Naive thymus-derived CD4-positive, alpha-beta T cell (primary cell): ENCODE data around the gene VSIR. TPM values are rescaled to one million over a fixed set of nuclear protein-coding genes. Genes with fewer than 3 reads are reported as not detected.

ENCODE experiments used
- ATAC-seq: fragments of 150-1000 bp; cut with Tn5 transposase; 2 replicates; pipeline ENCODE4 v1.10.0; 2021; ENCODE audit warnings: mild to moderate bottlenecking, moderate library complexity
- CTCF ChIA-PET: fragments of 350-600 bp; sonication (Branson Sonifier 250); formaldehyde crosslinking; loops from one replicate; lab custom pipeline; 2021; ENCODE audit warnings: antibody characterized with exemption; lab: Charles Lee
- POLR2A ChIA-PET: fragments of 350-600 bp; sonication (Branson Sonifier 250); formaldehyde crosslinking; loops from one replicate; lab custom pipeline; 2021; ENCODE audit warnings: antibody characterized with exemption, inconsistent platforms; lab: Charles Lee
- DNase-seq, 9 donors: peaks; one replicate each; pipeline versions ENCODE4 v3.0.0 to v3.0.0-alpha.2; 2020 to 2022; ENCODE audit warnings: mixed read lengths in 1 of 9
- H3K27ac ChIP-seq: one replicate; pipeline ENCODE4 v1.7.0; 2013; ENCODE audit warnings: mild to moderate bottlenecking, low read depth, low read length, moderate library complexity
- H3K27me3 ChIP-seq, 2 donors: one replicate each; pipeline ENCODE4 v1.7.0; 2013; ENCODE audit warnings: low read length in 2 of 2, mild to moderate bottlenecking in 2 of 2, moderate library complexity in 2 of 2; ENCODE audit not compliant: control insufficient read depth in 2 of 2, insufficient read depth in 2 of 2
- H3K36me3 ChIP-seq, 3 experiments: 1 replicate in 2 of 3; 2 replicates in 1 of 3; pipeline ENCODE4 v1.7.0; 2013; ENCODE audit warnings: low read length in 3 of 3, mild to moderate bottlenecking in 3 of 3, moderate library complexity in 1 of 3; ENCODE audit not compliant: insufficient read depth in 3 of 3, control insufficient read depth in 2 of 3
- H3K4me1 ChIP-seq, 2 donors: one replicate each; pipeline ENCODE4 v1.7.0; 2013; ENCODE audit warnings: low read length in 2 of 2, mild to moderate bottlenecking in 2 of 2, moderate library complexity in 1 of 2; ENCODE audit not compliant: control insufficient read depth in 2 of 2, insufficient read depth in 2 of 2
- H3K4me3 ChIP-seq: 2 replicates; pipeline ENCODE4 v1.7.0; 2013; ENCODE audit warnings: mild to moderate bottlenecking, low read length
- H3K9me3 ChIP-seq, 3 experiments: 1 replicate in 2 of 3; 2 replicates in 1 of 3; pipeline ENCODE4 v1.7.0; 2013; ENCODE audit warnings: low read length in 3 of 3; ENCODE audit not compliant: control insufficient read depth in 2 of 3
- H3K27ac Mint-ChIP-seq, 9 donors: one replicate each; pipeline ENCODE4 v1.8.0; 2020 to 2022; ENCODE audit warnings: mixed read lengths in 9 of 9, mild to moderate bottlenecking in 8 of 9, moderate library complexity in 5 of 9, inconsistent platforms in 2 of 9
- H3K27me3 Mint-ChIP-seq, 5 donors: one replicate each; pipeline ENCODE4 v1.8.0; 2021 to 2022; ENCODE audit warnings: mixed read lengths in 5 of 5, mild to moderate bottlenecking in 1 of 5
- H3K36me3 Mint-ChIP-seq, 5 donors: one replicate each; pipeline ENCODE4 v1.8.0; 2020 to 2022; ENCODE audit warnings: mixed read lengths in 5 of 5, mild to moderate bottlenecking in 3 of 5, inconsistent platforms in 1 of 5
- H3K4me1 Mint-ChIP-seq, 7 donors: one replicate each; pipeline ENCODE4 v1.8.0; 2020 to 2022; ENCODE audit warnings: mixed read lengths in 7 of 7, mild to moderate bottlenecking in 3 of 7, inconsistent platforms in 1 of 7
- H3K4me3 Mint-ChIP-seq, 10 donors: one replicate each; pipeline ENCODE4 v1.8.0; 2020 to 2022; ENCODE audit warnings: mild to moderate bottlenecking in 10 of 10, mixed read lengths in 10 of 10, moderate library complexity in 6 of 10, inconsistent platforms in 2 of 10
- H3K9me3 Mint-ChIP-seq, 11 donors: one replicate each; pipeline ENCODE4 v1.8.0; 2020 to 2022; ENCODE audit warnings: mixed read lengths in 11 of 11, mild to moderate bottlenecking in 4 of 11, inconsistent platforms in 1 of 11, moderate library complexity in 1 of 11
- intact Hi-C, 2 donors: fragments of 100-400 bp; cut with micrococcal nuclease; formaldehyde crosslinking; loops; one replicate each; pipeline ENCODE4 v1.15.1; 2023
- polyA plus RNA-seq, 2 donors: library from polyadenylated mRNA; unstranded; fragments of 300-500 nt; fragmentation: Illumina TruSeq; gene quantifications; one replicate each; pipeline ENCODE4 v1.2.3, GENCODE V29; 2021
- total RNA-seq, 6 experiments: library from RNA in 5 of 6; stranded (reverse) in 5 of 6; gene quantifications; 1 replicate in 5 of 6; 2 replicates in 1 of 6; pipeline ENCODE4 v1.2.3 and lab custom pipeline; 2021 to 2026

The VSIR gene
- total and polyA plus RNA-seq, 7 experiments from 2014 or later, result 91.1 to 300 (median 124) TPM

DNA sequence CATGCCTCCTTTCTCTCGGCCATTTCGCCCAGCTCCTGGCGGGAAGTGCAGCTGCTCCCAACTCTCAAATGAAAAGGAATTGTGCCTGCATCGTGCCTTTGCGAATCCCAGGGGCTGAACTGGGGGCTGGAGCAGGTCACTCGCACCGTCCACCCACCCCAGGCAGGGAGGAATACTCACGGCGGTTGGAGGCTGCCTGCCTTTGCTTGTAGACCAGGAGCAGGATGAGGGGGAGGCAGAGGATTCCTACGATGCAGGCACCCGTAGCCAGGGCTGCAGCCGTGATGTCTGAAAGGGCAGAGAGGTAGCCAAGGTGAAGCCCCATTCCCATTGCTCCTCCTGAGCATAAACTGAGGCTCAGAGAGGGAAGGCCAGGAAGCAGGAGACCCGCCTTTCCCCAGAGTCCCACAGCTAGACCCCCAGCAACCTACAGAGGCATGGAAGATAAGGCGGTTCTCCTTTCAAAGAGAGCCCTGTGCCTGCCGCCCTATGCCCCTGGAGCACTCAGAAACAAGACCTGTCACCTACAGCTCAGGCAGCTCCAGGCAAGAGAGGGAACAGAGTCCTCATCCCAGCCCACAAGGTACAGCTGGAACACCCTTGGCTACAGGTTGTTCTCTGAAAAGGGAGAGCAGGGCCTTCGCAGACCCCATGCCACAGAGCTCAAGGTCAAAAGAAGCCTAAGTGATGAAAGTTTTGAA is 18.0 kb downstream of the VSIR start:
- Histone ChIP-seq H3K4me1 (peaks cover 77 to 87% of the 10 kb centered on the region in 2 donors), H3K36me3 (peaks cover 10 to 48% (median 22%) of the 10 kb centered on the region in 3 experiments), H3K4me3 (no peak overlapping the region), H3K9me3 (no peaks in the 10 kb centered on the region), H3K27ac (peak overlapping the region; percentile 74), H3K27me3 (no peaks in the 10 kb centered on the region)
- POLR2A ChIA-PET, result interaction anchor here (1.2 to 26.0 kb wide), 5 partner anchors 8 to 47 kb away, joined by 3 to 863 read pairs (median 102); partner anchors contain the start of gene VSIR
- Mint-ChIP-seq H3K9me3 (peaks cover 0 to 1% (median 0%) of the 10 kb centered on the region in 11 donors), H3K36me3 (peaks cover 6 to 61% (median 31%) of the 10 kb centered on the region in 5 donors), H3K4me3 (peak overlapping the region in 4 of 10 donors; percentile 38 to 90 (median 72)), H3K4me1 (peaks cover 70 to 92% (median 84%) of the 10 kb centered on the region in 7 donors), H3K27ac (peak overlapping the region; percentile 55 to 99 (median 96)), H3K27me3 (no peaks in the 10 kb centered on the region)
- intact Hi-C loops, result no loop called here
- ATAC-seq (no peak), DNase-seq (no peak)
- CTCF ChIA-PET, result interaction anchor here (1.5 to 5.0 kb wide), 5 partner anchors 12 to 32 kb away, joined by 4 to 32 read pairs (median 9); partner anchors contain the start of gene VSIR

DNA sequence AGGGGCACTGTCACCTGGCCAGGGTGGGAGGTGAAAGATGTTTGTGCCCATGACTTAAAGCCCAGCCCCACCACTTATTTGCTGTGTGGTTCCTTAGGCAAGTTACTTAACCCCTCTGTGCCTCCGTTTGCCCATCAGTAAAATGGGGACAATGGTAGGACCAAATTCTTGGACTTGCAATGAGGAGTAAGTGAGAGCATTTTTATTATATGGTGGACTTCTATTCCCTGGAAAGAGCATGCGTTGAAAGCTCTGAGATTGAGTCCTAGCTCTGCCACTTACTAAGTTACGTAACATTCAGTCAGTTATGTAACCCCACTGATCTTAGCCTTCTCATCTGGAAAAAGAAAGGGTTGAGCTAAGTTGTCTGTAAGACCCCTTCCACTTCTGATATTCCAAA is 18.8 kb downstream of the VSIR start:
- peaks cover 10 to 52% (median 26%) of the 10 kb centered on the region in 3 experiments for H3K36me3 ChIP-seq
- Mint-ChIP-seq H3K36me3 (peaks cover 6 to 66% (median 35%) of the 10 kb centered on the region in 5 donors), H3K4me3 (peak overlapping the region in 8 of 10 donors; percentile 8 to 90 (median 62)), H3K4me1 (peaks cover 75 to 97% (median 89%) of the 10 kb centered on the region in 7 donors), H3K27me3 (no peaks in the 10 kb centered on the region), H3K9me3 (peaks cover 0 to 1% (median 0%) of the 10 kb centered on the region in 11 donors), H3K27ac (peak overlapping the region; percentile 66 to 99 (median 96))
- POLR2A ChIA-PET, result interaction anchor here (0.5 to 26.0 kb wide), 5 partner anchors 8 to 435 kb away, joined by 3 to 863 read pairs (median 102); partner anchors contain the start of gene VSIR
- H3K9me3 ChIP-seq, result no peaks in the 10 kb centered on the region
- no peaks in the 10 kb centered on the region for H3K27me3 ChIP-seq
- peaks cover 84 to 93% of the 10 kb centered on the region in 2 donors for H3K4me1 ChIP-seq
- ATAC-seq (no peak), DNase-seq (no peak)
- peak overlapping the region; percentile 74 for H3K27ac ChIP-seq
- intact Hi-C loops, result no loop called here
- H3K4me3 ChIP-seq, result no peak overlapping the region
- CTCF ChIA-PET, result interaction anchor here (1.5 to 5.0 kb wide), 2 partner anchors 21 to 28 kb away, joined by 4 to 31 read pairs; no protein-coding TSS in a partner anchor

DNA sequence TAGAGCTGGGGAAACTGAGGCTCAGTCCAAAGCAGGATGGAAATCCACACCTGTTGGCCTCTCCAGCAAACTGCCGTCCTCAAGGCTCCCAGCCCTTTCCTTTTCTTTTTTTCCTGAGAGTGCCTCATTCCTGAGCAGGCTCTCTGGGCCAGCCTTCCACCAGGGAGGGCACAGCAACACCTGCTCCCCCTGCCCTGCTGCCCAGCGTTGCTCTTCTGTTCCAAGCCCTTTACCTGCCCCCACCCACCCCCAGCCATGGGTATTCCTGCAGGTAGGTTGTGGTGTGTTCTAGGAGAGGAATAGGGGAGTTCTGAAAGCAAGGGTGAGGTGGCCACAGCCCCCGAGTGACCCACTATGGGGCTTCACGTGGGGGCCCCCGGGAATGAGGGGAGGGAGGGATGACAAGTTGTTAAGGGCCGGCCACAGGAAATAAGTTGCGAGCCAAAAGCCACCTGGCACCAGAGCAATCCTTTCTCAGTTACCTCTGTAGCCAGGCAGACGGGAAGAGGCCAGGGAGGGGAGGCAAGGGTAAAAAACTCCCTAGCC is 19.3 kb downstream of the VSIR start:
- Histone ChIP-seq H3K36me3 (peaks cover 10 to 48% (median 26%) of the 10 kb centered on the region in 3 experiments), H3K27ac (peak overlapping the region; percentile 74), H3K27me3 (no peaks in the 10 kb centered on the region), H3K9me3 (no peaks in the 10 kb centered on the region), H3K4me3 (peak overlapping the region; percentile 19), H3K4me1 (peaks cover 90 to 98% of the 10 kb centered on the region in 2 donors)
- ATAC-seq, result no peak
- peak overlapping the region; percentile 66 to 99 (median 96) for H3K27ac Mint-ChIP-seq
- ChIA-PET POLR2A (interaction anchor here (6.0 to 26.0 kb wide), 4 partner anchors 7 to 39 kb away, joined by 48 to 863 read pairs (median 482); partner anchors contain the start of gene VSIR), CTCF (interaction anchor here (5.0 kb wide), 1 partner anchor 27 kb away, joined by 31 read pairs; no protein-coding TSS in a partner anchor)
- H3K9me3 Mint-ChIP-seq, result peaks cover 0 to 1% (median 0%) of the 10 kb centered on the region in 11 donors
- peaks cover 75 to 98% (median 94%) of the 10 kb centered on the region in 7 donors for H3K4me1 Mint-ChIP-seq
- intact Hi-C loops, result no loop called here
- H3K27me3 Mint-ChIP-seq, result no peaks in the 10 kb centered on the region
- DNase-seq, result no peak
- H3K36me3 Mint-ChIP-seq, result peaks cover 6 to 66% (median 35%) of the 10 kb centered on the region in 5 donors
- peak overlapping the region in 7 of 10 donors; percentile 13 to 90 (median 67) for H3K4me3 Mint-ChIP-seq

- Histone ChIP-seq H3K4me1 (peaks cover 92 to 99% of the 10 kb centered on the region in 2 donors), H3K27ac (peak overlapping the region; percentile 74), H3K9me3 (no peaks in the 10 kb centered on the region), H3K27me3 (no peaks in the 10 kb centered on the region), H3K36me3 (peaks cover 10 to 48% (median 26%) of the 10 kb centered on the region in 3 experiments), H3K4me3 (peak overlapping the region; percentile 19)
- Mint-ChIP-seq H3K9me3 (peaks cover 0 to 3% (median 0%) of the 10 kb centered on the region in 11 donors), H3K4me3 (peak overlapping the region; percentile 21 to 90 (median 70)), H3K4me1 (peaks cover 77 to 98% (median 95%) of the 10 kb centered on the region in 7 donors), H3K27me3 (no peaks in the 10 kb centered on the region), H3K36me3 (peaks cover 6 to 64% (median 35%) of the 10 kb centered on the region in 5 donors), H3K27ac (peak overlapping the region; percentile 82 to 99 (median 96))
- DNase-seq, result no peak
- intact Hi-C loops, result no loop called here
- CTCF ChIA-PET, result interaction anchor here (1.1 to 2.0 kb wide), 3 partner anchors 17 to 27 kb away, joined by 3 to 15 read pairs (median 5); partner anchors contain the start of gene VSIR
- POLR2A ChIA-PET, result interaction anchor here (0.9 to 26.0 kb wide), 11 partner anchors 6 to 376 kb away, joined by 3 to 863 read pairs (median 28); partner anchors contain the start of gene VSIR
- peak; percentile 40 for ATAC-seq
Observed at GRCh38 chr10:71753091-71753959, 20.0 kb downstream of the VSIR start.

GRCh38 chr10:71752391-71753090 is 20.8 kb downstream of the VSIR start:
- Histone ChIP-seq H3K27ac (peak overlapping the region; percentile 74), H3K27me3 (no peaks in the 10 kb centered on the region), H3K4me3 (no peak overlapping the region), H3K4me1 (peaks cover 92 to 99% of the 10 kb centered on the region in 2 donors), H3K36me3 (peaks cover 10 to 48% (median 26%) of the 10 kb centered on the region in 3 experiments), H3K9me3 (no peaks in the 10 kb centered on the region)
- POLR2A ChIA-PET, result interaction anchor here (0.9 to 26.0 kb wide), 11 partner anchors 10 to 375 kb away, joined by 3 to 863 read pairs (median 7); partner anchors contain the start of genes PSAP and VSIR
- peak overlapping the region; percentile 82 to 99 (median 96) for H3K27ac Mint-ChIP-seq
- intact Hi-C loops, result no loop called here
- H3K27me3 Mint-ChIP-seq, result no peaks in the 10 kb centered on the region
- CTCF ChIA-PET, result interaction anchor here (0.8 to 2.0 kb wide), 7 partner anchors 10 to 44 kb away, joined by 3 to 15 read pairs (median 4); partner anchors contain the start of gene VSIR
- DNase-seq, result peak in 3 of 9 donors; percentile 39 to 44 (median 43)
- peaks cover 0 to 3% (median 0%) of the 10 kb centered on the region in 11 donors for H3K9me3 Mint-ChIP-seq
- peaks cover 76 to 98% (median 95%) of the 10 kb centered on the region in 7 donors for H3K4me1 Mint-ChIP-seq
- ATAC-seq, result no peak
- peaks cover 6 to 60% (median 35%) of the 10 kb centered on the region in 5 donors for H3K36me3 Mint-ChIP-seq
- H3K4me3 Mint-ChIP-seq, result peak overlapping the region; percentile 36 to 90 (median 72)
